ENCODE data around the gene CPEB4.

Gene CPEB4

GRCh38 chr5:173998531-173998930, 110.4 kb downstream of the CPEB4 start:
- no peak for TF ChIP-seq GATA2 (IDR thresholded peaks at IDR 0.05; ENCODE audit: low read depth, low read length)
- no peak for TF ChIP-seq GATA3 (IDR thresholded peaks at IDR 0.05; ENCODE audit: low read depth, low read length)

GRCh38 chr5:174000076-174000475, 111.9 kb downstream of the CPEB4 start:
- TF ChIP-seq GATA3 (IDR thresholded peaks at IDR 0.05; ENCODE audit: low read depth, low read length) (no peak), GATA2 (IDR thresholded peaks at IDR 0.05; ENCODE audit: low read depth, low read length) (no peak)

- TF ChIP-seq GATA3 (IDR thresholded peaks at IDR 0.05; ENCODE audit: low read depth, low read length) (no peak), GATA2 (IDR thresholded peaks at IDR 0.05; ENCODE audit: low read depth, low read length) (no peak)
These were observed 115.6 kb downstream of the CPEB4 start for GRCh38 chr5:174003795-174004194.

- no peak for TF ChIP-seq GATA3 (IDR thresholded peaks at IDR 0.05; ENCODE audit: low read depth, low read length)
These were observed 120.8 kb downstream of the CPEB4 start for GRCh38 chr5:174008922-174009321.

GRCh38 chr5:174010365-174010764, 122.2 kb downstream of the CPEB4 start:
- TF ChIP-seq GATA3 (IDR thresholded peaks at IDR 0.05; ENCODE audit: low read depth, low read length) (no peak), GATA2 (IDR thresholded peaks at IDR 0.05; ENCODE audit: low read depth, low read length) (no peak)

- TF ChIP-seq GATA3 (IDR thresholded peaks at IDR 0.05; ENCODE audit: low read depth, low read length) (no peak), GATA2 (IDR thresholded peaks at IDR 0.05; ENCODE audit: low read depth, low read length) (no peak)
These were observed 123.3 kb downstream of the CPEB4 start for GRCh38 chr5:174011441-174011840.

All from SH-SY5Y (cell line).